GM23248 (cell line): Measurements from ENCODE around the gene KIAA1671.

Source experiments
- EZH2 ChIP-seq: fragments of 200-600 bp; sonication (generic); IDR thresholded peaks from 2 replicates; pipeline ENCODE4 v1.6.1; 2018; ENCODE audit warnings: antibody characterized with exemption, mild to moderate bottlenecking; ENCODE audit not compliant: insufficient read depth, poor library complexity, severe bottlenecking
- EZH2phosphoT487 ChIP-seq: fragments of 200-600 bp; sonication (generic); IDR thresholded peaks from 2 replicates; pipeline ENCODE4 v1.6.1; 2018; ENCODE audit warnings: antibody characterized with exemption, moderate library complexity, mild to moderate bottlenecking, low read depth; ENCODE audit not compliant: insufficient read depth

- TF ChIP-seq EZH2 (no peak), EZH2phosphoT487 (no peak)
These were observed 239.9 kb downstream of the KIAA1671 start for GRCh38 chr22:25192406-25192805.
